Stimulated activated CD4-positive, alpha-beta T cell treated with anti-CD3 and anti-CD28 coated beads, Interleukin-12 subunit alpha, Interleukin-12 subunit beta, amount 100 ng/mL, for 24 hours (primary cell): ENCODE measurements around the gene UBP1.
"Not testable (repeated sequence)": the region's sequence is repeated elsewhere in the genome, so short reads cannot be mapped to it uniquely, and the experiment has no call there.

Experiments
- DNase-seq, 2 experiments: peaks; one replicate each; pipeline ENCODE4 v3.0.0-alpha.2; 2020; ENCODE audit warnings: low read depth in 2 of 2

The UBP1 gene

GRCh38 chr3:33433843-33434242 is 6.4 kb downstream of the UBP1 start:
- DNase-seq: no peak

DNA sequence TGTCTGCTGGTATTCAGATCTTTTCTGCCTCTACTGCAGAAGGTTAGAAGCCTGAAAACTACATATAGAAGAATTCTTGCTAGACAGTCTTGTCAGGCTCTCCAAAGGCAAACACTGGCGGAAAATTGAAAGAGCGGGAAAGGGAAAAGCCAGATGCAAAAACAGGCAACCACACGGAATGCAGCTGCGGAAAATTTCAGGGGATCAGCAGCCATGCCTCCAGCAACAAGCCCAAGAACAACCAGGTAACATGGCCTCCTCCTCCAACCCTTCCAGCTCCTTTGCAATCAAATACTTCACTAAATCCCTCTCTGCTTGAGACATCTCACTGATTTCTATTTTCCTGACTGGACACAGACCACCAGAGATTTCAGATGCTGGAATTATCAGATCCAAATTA is 9.6 kb downstream of the UBP1 start:
- DNase-seq: no peak

DNA sequence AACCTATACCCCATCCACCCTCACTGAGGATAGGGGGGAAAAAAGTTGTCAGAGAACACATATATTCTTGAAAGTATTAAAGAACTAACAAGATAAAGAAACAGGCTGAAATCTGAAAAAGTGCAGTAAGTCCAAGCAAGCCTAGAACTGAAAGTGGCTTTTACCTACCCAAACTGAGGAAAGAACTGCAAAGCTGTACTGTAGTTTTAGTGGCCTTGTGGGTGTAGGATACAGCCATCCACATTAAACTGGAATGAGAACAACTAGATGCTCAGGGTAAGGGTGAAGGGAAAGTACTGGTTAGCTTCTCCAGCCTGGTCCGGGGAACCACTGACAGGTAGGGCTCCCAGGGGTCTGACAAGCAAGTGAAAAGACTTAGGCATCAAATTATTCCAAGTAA is 10.1 kb downstream of the UBP1 start:
- DNase-seq: no peak

- not testable (repeated sequence) for DNase-seq
Observed at GRCh38 chr3:33429306-33429705, 10.9 kb downstream of the UBP1 start.

DNA sequence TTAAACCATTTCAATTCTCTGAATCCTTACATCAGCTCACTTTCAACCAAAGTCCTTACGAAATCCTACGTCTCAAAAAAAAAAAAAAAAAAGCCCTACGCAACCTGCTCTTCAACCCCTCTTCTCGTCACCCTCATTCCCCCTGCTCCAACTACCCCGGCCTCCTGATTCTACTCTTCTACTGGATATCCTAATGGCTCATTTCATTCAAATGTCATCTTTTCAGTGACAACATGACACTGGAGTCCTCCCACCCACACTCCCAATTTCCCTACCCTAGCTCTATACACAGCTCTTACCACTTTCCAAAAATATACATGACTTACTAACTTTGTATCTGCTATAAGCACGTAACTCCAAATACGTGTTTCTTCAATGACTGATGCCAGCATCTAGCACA is 11.5 kb downstream of the UBP1 start:
- DNase-seq: no peak

DNA sequence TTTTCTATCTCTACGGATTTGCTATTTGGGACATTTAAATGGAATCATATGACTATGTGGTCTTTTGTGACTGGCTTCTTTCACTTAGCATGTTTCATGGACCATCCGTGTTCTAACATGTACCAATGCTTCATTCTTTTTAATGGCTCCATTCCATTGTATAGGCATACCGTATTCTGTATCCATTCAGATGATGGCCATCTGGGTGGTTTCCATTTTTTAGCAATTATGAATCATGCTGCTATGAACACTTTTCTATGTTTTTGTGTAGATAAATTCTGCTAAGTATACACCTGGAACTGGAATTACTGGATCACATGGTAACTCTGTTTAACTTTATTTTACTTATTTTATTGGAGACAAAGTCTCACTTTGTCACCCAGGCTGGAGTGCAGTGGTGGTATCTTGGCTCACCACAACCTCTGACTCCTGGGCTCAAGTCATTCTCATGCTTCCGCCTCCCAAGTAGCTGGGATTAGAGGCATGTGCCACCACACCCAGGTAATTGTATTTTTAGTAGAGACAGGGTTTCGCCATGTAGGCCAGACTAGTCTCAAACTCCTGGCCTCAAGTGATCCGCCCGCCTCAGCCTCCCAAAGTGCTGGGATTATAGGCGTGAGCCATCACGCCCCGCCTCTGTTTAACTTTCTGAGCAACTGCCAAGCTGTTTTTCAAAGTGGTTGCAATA is 13.4 kb downstream of the UBP1 start:
- no peak for DNase-seq

DNA sequence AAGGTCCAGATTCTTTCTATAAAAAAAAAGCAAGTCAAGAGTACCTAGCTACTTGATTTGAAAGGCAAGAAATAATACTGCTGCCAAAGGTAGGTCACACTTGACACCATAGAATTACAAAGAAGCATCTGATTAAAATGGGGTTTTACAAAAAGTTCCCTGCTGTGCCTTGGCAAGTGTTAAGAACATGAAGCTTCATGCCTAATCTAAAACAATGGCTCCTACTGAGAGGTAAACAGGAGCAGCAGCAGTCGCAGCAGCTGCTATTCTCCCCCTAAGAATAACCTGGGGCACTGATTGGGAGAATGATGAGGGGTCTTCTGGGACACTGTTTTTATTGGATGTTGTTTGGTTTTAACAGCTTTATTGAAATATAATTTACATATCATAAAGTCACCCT is 14.1 kb downstream of the UBP1 start:
- no peak for DNase-seq

GRCh38 chr3:33425453-33425852 is 14.8 kb downstream of the UBP1 start:
- no peak for DNase-seq

DNA sequence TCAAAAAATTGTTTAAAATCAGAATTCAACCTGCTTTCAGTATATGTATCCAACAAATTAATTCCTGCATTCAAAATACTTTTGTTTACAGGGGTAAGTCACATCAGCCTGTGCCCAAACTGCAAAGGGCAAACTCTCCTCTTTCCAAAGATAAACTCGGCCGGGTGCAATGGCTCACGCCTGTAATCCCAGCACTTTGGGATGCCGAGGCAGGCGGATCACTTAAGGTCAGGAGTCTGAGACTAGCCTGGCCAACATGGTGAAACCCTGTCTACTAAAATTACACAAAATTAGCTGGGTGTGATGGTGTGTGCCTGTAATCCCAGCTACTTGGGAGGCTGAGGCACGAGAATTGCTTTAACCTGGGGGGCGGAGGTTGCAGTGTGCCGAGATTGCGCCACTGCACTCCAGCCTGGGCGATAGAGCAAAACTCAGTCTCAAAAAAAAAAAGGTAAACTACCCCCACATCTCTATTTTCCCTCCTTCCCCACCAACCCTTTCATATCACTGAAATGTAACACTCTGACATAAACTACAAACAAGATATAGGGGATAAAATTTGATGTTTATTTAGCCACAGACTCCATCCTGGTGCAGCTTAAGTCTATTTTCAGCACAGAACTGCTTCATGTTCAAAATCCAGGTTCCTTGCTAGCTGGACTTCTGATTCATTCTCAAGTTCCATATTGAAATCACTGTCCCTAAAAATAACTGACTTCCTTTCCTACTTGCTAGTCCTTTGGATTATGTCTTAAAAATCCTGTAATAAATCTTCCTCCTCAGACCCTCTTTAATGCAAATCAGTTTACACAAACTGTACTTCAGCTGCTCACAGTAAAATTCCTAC is 15.4 kb downstream of the UBP1 start:
- DNase-seq: no peak

- DNase-seq: no peak
Observed at GRCh38 chr3:33420966-33421365, 19.2 kb downstream of the UBP1 start.

- DNase-seq: no peak
Observed at GRCh38 chr3:33419948-33420347, 20.3 kb downstream of the UBP1 start.

DNA sequence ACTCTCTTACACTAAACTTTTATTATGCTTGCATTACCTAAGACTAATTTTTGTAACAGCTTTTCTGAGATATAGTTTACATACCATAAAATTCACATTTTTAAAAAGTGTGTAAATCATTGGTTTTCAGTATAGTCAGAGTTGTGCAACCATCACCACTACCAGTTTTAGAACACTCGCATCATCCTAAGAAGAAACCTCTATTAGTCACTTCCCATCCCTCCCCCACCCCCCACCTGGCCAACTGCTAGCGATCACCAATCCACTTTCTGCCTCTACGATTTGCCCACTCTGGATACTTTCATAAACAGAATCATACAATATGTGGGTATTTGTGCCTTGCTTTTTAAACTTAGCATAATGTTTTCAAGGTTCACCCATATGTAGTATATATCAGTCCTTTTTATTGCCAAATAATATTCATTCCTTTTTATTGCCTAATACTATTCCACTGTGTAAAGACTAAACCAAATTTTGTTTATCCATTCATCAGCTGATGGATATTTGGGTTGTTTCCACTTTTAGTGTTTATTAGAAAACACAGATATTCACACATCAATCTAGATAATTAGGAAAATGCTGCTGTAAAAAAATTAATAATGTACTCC is 23.0 kb downstream of the UBP1 start:
- DNase-seq: peak in 1 of 2 experiments; percentile 24

DNA sequence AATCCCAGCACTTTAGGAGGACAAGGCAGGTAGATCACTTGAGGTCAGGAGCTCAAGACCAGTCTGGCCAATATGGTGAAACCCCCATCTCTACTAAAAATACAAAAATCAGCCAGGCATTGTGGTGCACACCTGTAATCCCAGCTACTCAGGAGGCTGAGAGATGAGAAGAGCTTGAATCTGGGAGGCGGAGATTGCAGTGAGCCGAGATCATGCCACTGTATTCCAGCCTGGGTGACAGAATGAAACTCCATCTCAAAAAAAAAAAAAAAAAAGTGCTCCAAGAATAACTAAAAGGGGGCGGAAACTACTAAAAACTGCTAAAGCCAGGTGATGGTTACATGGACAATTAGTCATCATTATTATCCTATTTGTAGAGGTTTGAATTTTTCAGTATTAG is 29.4 kb downstream of the UBP1 start:
- not testable (repeated sequence) for DNase-seq

- no peak for DNase-seq
Observed at GRCh38 chr3:33403756-33404155, 36.4 kb downstream of the UBP1 start.

GRCh38 chr3:33402936-33403335 is 37.3 kb downstream of the UBP1 start:
- DNase-seq: no peak

GRCh38 chr3:33401781-33402180 is 38.4 kb downstream of the UBP1 start:
- DNase-seq: no peak

GRCh38 chr3:33398410-33398809 is 41.8 kb downstream of the UBP1 start:
- DNase-seq: no peak

GRCh38 chr3:33395900-33396299 is 44.3 kb downstream of the UBP1 start:
- DNase-seq: no peak

DNA sequence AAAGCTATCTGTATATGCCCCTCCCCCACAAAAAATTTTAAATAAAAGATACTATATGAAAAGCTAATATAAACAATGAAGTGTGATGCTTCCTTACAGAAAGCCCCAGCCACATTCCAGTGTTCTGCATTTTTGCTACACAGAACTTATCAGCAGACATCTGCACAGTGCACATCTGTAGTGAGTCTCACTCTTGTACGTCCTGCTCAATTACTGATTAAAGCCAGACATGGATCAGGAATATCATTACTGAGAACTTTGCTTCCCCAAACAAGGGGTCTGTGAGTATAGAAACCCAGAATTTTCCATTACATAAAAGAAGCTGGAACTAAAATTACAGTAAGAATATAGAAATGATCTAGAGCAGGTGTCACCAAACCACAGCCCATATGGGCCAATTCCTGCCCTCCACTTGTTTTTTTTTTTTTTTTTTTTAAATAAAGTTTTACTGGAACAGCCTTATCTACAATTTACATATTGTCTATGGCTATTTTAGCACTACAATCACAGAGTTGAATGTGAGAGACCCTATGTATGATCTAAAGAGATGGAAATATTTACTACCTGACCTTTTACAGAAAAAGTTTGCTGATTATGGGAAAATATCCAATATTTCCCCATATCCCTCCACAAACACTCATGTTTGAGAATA is 45.7 kb downstream of the UBP1 start:
- no peak for DNase-seq

GRCh38 chr3:33392703-33393125 is 47.5 kb downstream of the UBP1 start:
- no peak for DNase-seq

- DNase-seq: no peak
Observed at GRCh38 chr3:33392144-33392543, 48.1 kb downstream of the UBP1 start.

GRCh38 chr3:33391255-33391995 is 48.8 kb downstream of the UBP1 start:
- DNase-seq: no peak
